Uterus (tissue), 4 donors: ENCODE measurements around the gene RASGRF1. TPM values are rescaled to one million over a fixed set of nuclear protein-coding genes. Genes with fewer than 3 reads are reported as not detected.

Experiments used
- DNase-seq, 2 donors: peaks; one replicate each; pipeline ENCODE4 v3.0.0-alpha.2; 2019 to 2020
- H3K27ac ChIP-seq, 2 donors: fragments of 200-600 bp; sonication (generic); 1 replicate in 1 of 2; 2 replicates in 1 of 2; pipeline ENCODE4 v1.5.1; 2016 to 2018
- H3K27me3 ChIP-seq, 2 donors: fragments of 200-600 bp; sonication (generic); one replicate each; pipeline ENCODE4 v1.5.1; 2018 to 2019; ENCODE audit warnings: control low read depth in 1 of 2
- H3K36me3 ChIP-seq, 2 donors: fragments of 200-600 bp; sonication (generic); one replicate each; pipeline ENCODE4 v1.5.1; 2019; ENCODE audit warnings: control low read depth in 1 of 2
- H3K4me1 ChIP-seq, 2 donors: fragments of 200-600 bp; sonication (generic); one replicate each; pipeline ENCODE4 v1.5.1; 2018 to 2019; ENCODE audit warnings: control low read depth in 1 of 2
- H3K4me3 ChIP-seq, 2 donors: fragments of 200-600 bp; sonication (generic); 1 replicate in 1 of 2; 2 replicates in 1 of 2; pipeline ENCODE4 v1.5.1; 2018 to 2019; ENCODE audit warnings: mild to moderate bottlenecking in 1 of 2
- H3K9me3 ChIP-seq, 2 donors: fragments of 200-600 bp; sonication (generic); one replicate each; pipeline ENCODE4 v1.5.1; 2019; ENCODE audit warnings: control low read depth in 1 of 2
- POLR2A ChIP-seq, 2 donors: fragments of 450-650 bp; IDR thresholded peaks; one replicate each; pipeline ENCODE4 v1.6.1; 2016; ENCODE audit warnings: antibody characterized with exemption in 2 of 2, mild to moderate bottlenecking in 1 of 2, moderate library complexity in 1 of 2
- intact Hi-C: fragments of 100-400 bp; cut with DNase I; formaldehyde crosslinking; loops from one replicate; pipeline ENCODE4 v1.15.1; 2023; ENCODE audit warnings: low total_unique reads
- total RNA-seq, 4 donors: library from RNA; depleted of rRNA in 3 of 4; stranded (reverse); fragments of >200 nt in 3 of 4; gene quantifications; one replicate each; pipeline versions ENCODE4 v1.1.0 to v1.2.4, GENCODE V29; 2014 to 2023
- TF ChIP-seq, protein P1 (sequence below), 4 experiments: fragments of 200-600 bp in 2 of 4; fragments of 450-650 bp in 2 of 4; sonication (generic) in 2 of 4; IDR thresholded peaks; one replicate each; pipeline ENCODE4 v1.5.1; 2016 to 2019; ENCODE audit warnings: antibody characterized with exemption in 4 of 4, mild to moderate bottlenecking in 2 of 4, moderate library complexity in 1 of 4
- donor health status: DM: yes; HTN: yes; CAD: no.

Gene RASGRF1
- total RNA-seq, 4 donors from 2014 or later = 0.21 to 3.4 (median 1.8) TPM; not detected in 1

DNA sequence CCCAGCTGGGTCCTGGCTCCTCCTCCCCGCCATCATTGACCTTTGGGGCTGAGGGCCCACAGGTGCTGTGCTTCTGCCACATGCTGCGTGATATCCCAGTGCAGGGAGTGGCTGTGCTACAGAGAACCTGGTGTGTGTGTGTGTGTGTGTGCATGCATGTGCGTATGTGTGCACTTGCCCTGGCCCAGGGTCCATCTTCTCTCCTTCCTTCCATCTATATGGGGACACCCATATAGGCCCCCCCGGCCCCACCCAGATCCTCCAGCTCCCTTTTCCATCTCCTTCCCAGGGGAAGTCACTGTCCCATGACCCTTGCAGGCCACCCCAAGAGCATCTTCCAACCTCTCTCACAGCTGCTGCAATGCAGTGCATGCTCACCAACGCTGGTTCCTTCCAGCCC, 12.6 kb downstream of the RASGRF1 start:
- intact Hi-C loops = no loop called here
- no peaks in the 10 kb centered on the region for H3K4me1 ChIP-seq
- no peak for DNase-seq
- no peaks in the 10 kb centered on the region for H3K36me3 ChIP-seq
- no peaks in the 10 kb centered on the region for H3K27me3 ChIP-seq
- no peaks in the 10 kb centered on the region for H3K9me3 ChIP-seq
- TF ChIP-seq POLR2A (IDR thresholded peaks at IDR 0.05) = no peak
- no peak overlapping the region for H3K4me3 ChIP-seq
- no peak overlapping the region for H3K27ac ChIP-seq

DNA sequence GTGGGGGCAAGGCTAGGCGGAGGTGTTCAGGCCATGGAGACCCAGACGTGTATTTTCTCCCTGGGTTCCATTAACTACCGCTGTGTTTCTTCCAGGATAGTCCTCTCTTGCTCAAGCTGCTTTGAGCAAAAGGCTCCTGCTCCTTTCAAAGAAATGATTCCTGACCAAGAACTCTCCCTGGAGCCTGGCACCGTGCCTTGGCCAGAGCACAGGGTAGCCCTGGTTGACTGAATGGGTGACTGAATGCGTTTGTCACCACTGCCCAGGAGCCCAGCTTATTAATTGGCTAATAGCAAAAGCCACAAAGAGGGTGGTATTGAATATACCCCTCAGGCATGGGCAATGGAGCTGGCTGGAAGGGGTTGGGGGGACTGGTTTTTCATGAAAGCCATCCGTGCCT, 13.9 kb downstream of the RASGRF1 start:
- Histone ChIP-seq H3K9me3 (no peaks in the 10 kb centered on the region), H3K36me3 (no peaks in the 10 kb centered on the region), H3K27ac (no peak overlapping the region), H3K4me3 (no peak overlapping the region), H3K4me1 (no peaks in the 10 kb centered on the region), H3K27me3 (no peaks in the 10 kb centered on the region)
- TF ChIP-seq POLR2A (IDR thresholded peaks at IDR 0.05) = no peak
- TF ChIP-seq, protein P1, sequence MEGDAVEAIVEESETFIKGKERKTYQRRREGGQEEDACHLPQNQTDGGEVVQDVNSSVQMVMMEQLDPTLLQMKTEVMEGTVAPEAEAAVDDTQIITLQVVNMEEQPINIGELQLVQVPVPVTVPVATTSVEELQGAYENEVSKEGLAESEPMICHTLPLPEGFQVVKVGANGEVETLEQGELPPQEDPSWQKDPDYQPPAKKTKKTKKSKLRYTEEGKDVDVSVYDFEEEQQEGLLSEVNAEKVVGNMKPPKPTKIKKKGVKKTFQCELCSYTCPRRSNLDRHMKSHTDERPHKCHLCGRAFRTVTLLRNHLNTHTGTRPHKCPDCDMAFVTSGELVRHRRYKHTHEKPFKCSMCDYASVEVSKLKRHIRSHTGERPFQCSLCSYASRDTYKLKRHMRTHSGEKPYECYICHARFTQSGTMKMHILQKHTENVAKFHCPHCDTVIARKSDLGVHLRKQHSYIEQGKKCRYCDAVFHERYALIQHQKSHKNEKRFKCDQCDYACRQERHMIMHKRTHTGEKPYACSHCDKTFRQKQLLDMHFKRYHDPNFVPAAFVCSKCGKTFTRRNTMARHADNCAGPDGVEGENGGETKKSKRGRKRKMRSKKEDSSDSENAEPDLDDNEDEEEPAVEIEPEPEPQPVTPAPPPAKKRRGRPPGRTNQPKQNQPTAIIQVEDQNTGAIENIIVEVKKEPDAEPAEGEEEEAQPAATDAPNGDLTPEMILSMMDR (IDR thresholded peaks at IDR 0.05) = no peak
- no peak for DNase-seq
- intact Hi-C loops = no loop called here

DNA sequence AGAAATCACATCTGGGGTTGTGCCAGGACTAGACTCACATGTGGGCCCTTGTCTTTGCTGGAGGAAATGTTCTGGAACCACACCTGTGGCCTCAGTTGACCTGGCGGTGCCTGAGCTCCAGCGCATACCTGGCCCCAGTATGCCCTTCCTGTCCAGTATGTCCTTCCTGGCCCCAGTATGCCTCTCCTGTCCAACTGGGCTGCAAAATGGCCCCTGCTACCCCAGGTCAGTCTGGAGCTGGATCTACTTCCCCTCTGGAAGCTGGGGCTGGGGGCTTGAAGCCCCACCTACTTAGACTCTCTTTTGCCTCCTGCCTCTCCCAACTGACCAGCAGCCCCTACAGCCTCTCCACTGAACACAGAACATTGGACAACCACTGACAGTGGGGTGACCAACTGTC, 15.3 kb downstream of the RASGRF1 start:
- Histone ChIP-seq H3K27ac (no peak overlapping the region), H3K4me3 (no peak overlapping the region), H3K4me1 (no peaks in the 10 kb centered on the region), H3K27me3 (no peaks in the 10 kb centered on the region), H3K36me3 (no peaks in the 10 kb centered on the region), H3K9me3 (no peaks in the 10 kb centered on the region)
- intact Hi-C loops = no loop called here
- TF ChIP-seq POLR2A (IDR thresholded peaks at IDR 0.05) = no peak
- TF ChIP-seq, protein P1 (IDR thresholded peaks at IDR 0.05) = no peak
- DNase-seq = no peak

DNA sequence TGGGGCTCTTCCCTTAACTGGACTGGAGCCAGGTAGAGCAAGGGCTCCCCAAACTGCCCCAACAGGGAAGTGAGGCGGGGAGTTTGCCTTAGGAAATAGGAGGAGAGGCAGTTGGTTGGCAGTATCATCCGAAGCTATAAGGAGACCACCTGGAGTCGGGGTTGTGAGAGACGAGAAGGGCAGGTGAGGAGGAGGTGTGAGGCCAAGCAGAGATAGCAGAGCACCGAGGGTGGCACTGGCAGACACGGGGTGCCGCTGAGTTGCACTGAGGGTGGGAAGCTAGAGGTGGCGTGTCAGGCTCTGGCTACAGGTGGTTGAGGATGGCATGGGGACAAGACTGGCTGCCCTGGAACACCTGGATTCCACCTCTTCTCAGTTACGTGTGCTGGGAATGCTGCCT, 17.2 kb downstream of the RASGRF1 start:
- no peaks in the 10 kb centered on the region for H3K27me3 ChIP-seq
- no peak for DNase-seq
- intact Hi-C loops = no loop called here
- TF ChIP-seq POLR2A (IDR thresholded peaks at IDR 0.05) = no peak
- TF ChIP-seq, protein P1 (IDR thresholded peaks at IDR 0.05) = no peak
- no peaks in the 10 kb centered on the region for H3K36me3 ChIP-seq
- H3K27ac ChIP-seq = no peak overlapping the region
- H3K9me3 ChIP-seq = no peaks in the 10 kb centered on the region
- H3K4me3 ChIP-seq = no peak overlapping the region
- H3K4me1 ChIP-seq = no peaks in the 10 kb centered on the region

DNA sequence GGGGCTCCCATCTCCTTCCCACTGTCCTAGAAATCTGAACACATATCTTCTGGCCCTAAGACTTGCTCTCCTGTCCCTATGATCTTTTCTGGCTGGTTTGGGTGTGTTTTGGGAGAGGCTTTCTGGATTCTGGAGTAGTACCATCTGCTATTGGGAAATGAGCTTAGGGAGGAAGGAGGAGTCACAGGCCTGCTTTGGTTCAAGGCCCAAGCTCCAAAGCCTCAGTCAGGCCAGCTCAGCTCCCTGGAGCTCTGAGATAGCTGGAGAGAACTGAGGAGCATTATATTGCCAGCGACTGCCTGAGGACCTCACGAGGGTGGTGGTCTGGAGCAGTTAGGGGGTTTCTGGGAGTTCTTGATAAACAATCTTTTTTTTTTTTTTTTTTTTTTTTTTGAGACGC, 18.7 kb downstream of the RASGRF1 start:
- no peaks in the 10 kb centered on the region for H3K27me3 ChIP-seq
- no peaks in the 10 kb centered on the region for H3K36me3 ChIP-seq
- H3K27ac ChIP-seq = no peak overlapping the region
- intact Hi-C loops = no loop called here
- TF ChIP-seq, protein P1 (IDR thresholded peaks at IDR 0.05) = no peak
- TF ChIP-seq POLR2A (IDR thresholded peaks at IDR 0.05) = no peak
- DNase-seq = no peak
- H3K9me3 ChIP-seq = no peaks in the 10 kb centered on the region
- no peaks in the 10 kb centered on the region for H3K4me1 ChIP-seq
- no peak overlapping the region for H3K4me3 ChIP-seq

DNA sequence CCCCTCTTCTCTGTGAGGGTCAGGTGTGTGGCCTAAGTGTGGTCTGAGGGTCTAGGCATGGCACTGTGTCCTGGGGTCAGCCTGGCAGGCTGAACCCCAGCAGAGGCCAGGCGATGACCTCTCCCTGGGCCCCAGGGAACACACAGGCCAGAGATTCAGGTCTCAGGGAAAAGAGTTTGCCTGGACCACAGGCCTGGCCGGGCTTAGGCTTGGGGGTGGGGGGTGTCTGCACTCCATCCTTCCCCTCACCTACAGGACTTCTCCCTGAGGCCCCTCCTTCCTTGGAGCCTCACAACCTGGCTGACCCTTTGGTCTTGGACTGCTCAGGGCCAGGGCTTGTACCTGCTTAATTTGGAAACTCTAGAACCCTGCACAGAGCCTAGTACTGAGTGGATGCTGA, 21.8 kb downstream of the RASGRF1 start:
- no peaks in the 10 kb centered on the region for H3K4me1 ChIP-seq

More for the DNA sequence above, 21.8 kb downstream of the RASGRF1 start:
- no peaks in the 10 kb centered on the region for H3K27me3 ChIP-seq
- no peak for DNase-seq
- no peak overlapping the region for H3K27ac ChIP-seq
- intact Hi-C loops = no loop called here
- no peaks in the 10 kb centered on the region for H3K36me3 ChIP-seq
- TF ChIP-seq, protein P1 (IDR thresholded peaks at IDR 0.05) = no peak
- no peak for TF ChIP-seq POLR2A (IDR thresholded peaks at IDR 0.05)
- H3K9me3 ChIP-seq = no peaks in the 10 kb centered on the region
- no peak overlapping the region for H3K4me3 ChIP-seq
